AG09309 (cell line): Measurements from ENCODE around the gene PROM2.

ENCODE experiments used
- DNase-seq: peaks from one replicate; pipeline ENCODE4 v3.0.0-alpha.2; 2010; ENCODE audit warnings: low read depth
- H3K4me3 ChIP-seq: 2 replicates; pipeline ENCODE4 v1.5.1; 2011; ENCODE audit warnings: mild to moderate bottlenecking, low read depth, low read length, moderate library complexity; ENCODE audit not compliant: control insufficient read depth
- TF ChIP-seq, protein P1 (sequence below): IDR thresholded peaks from 2 replicates; pipeline ENCODE4 v1.5.1; 2011; ENCODE audit warnings: mild to moderate bottlenecking, low read depth, low read length, inconsistent platforms; ENCODE audit not compliant: insufficient read depth, control insufficient read depth; ENCODE audit errors: missing control alignments

The PROM2 gene

GRCh38 chr2:95292623-95293260, 18.5 kb downstream of the PROM2 start:
- DNase-seq: no peak
- H3K4me3 ChIP-seq: no peak overlapping the region
- TF ChIP-seq, protein P1, sequence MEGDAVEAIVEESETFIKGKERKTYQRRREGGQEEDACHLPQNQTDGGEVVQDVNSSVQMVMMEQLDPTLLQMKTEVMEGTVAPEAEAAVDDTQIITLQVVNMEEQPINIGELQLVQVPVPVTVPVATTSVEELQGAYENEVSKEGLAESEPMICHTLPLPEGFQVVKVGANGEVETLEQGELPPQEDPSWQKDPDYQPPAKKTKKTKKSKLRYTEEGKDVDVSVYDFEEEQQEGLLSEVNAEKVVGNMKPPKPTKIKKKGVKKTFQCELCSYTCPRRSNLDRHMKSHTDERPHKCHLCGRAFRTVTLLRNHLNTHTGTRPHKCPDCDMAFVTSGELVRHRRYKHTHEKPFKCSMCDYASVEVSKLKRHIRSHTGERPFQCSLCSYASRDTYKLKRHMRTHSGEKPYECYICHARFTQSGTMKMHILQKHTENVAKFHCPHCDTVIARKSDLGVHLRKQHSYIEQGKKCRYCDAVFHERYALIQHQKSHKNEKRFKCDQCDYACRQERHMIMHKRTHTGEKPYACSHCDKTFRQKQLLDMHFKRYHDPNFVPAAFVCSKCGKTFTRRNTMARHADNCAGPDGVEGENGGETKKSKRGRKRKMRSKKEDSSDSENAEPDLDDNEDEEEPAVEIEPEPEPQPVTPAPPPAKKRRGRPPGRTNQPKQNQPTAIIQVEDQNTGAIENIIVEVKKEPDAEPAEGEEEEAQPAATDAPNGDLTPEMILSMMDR: no peak

DNA sequence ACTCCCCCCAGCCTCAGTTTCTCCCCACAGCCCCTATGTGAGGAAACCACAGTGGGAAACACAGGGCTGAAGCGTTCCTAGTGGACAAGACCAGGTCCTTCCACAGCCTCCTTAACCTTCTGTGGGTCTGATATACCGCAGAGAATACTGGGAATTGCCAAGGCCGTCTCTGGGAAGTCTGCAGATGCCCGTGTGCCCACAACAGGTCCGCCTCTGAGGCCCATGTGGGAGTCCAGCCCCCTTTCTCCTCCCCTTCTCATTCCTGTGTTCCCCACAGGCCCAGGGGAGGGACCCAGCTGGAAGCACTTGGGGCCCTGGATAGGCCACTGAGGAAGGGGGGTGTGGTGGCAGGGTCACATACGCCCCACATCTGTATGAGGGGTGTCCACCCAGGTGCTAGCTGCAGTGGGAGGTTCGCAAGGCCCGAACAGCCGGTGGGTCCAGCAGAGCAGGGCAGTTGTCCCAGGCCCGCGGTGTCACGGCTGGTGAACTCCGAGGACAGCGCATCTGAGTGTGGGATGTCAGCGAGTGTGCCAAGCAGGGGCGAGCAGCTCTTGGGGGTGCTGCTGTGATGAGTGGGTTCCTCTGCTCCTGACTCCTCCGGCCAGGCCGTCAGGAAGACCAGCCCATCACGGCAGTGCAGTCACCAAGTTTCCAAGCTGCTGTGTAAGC, 20.5 kb downstream of the PROM2 start:
- H3K4me3 ChIP-seq: no peak overlapping the region
- TF ChIP-seq, protein P1: no peak
- no peak for DNase-seq

DNA sequence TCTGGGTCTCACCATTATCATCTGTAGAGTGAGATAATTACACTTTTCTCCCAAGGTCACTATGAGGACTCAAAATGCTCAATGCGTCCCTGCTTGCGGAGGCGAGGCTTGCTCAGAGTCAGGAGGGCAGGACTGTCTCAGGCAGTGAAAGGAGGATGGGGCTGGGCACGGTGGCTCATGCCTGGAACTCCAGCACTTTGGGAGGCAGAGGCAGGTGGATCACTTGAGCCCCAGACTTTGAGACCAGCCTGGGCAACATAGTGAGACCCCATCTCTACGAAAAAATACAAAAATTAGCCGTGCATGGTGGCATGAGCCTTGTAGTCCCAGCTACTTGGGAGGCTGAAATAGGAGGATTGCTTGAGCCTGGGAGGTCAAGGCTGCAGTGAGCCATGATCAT, 21.1 kb downstream of the PROM2 start:
- TF ChIP-seq, protein P1: no peak
- DNase-seq: no peak
- H3K4me3 ChIP-seq: no peak overlapping the region

- TF ChIP-seq, protein P1: no peak
- no peak overlapping the region for H3K4me3 ChIP-seq
- no peak for DNase-seq
Measured at GRCh38 chr2:95296011-95296410, 21.8 kb downstream of the PROM2 start.

DNA sequence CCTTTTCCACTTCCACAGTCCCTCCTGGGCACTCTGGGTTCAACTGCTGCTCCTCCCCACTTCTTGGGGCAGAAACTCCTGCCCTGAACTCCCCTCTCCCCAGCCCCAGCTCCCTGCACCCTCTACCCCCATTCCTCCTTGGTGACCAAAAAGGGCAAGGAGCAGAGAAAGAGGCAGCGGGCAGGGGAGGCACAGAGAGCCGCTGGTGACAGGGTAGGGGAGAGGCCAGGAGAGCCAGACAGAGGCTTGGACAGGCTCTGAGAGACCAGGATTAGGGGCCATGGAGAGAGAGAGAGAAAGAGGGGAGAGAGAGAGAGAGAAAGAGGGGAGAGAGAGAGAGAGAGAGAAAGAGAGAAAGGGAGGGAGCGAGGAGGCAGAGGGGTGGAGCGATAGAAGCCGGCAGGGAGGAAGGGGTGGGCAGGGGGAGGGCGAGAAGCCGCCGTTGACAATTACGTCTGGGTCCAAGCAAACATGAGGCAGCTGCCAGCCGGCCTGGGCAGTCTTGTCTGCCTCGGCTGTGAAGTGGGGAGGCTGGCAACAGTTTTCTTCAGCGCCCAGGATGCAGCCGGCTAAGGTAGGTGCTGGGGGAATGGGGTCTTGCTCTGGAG, 22.7 kb downstream of the PROM2 start, which contains the start of gene KCNIP3:
Gene KCNIP3 (plus strand): TSS at position 468 of the 608 bp plus-strand sequence. CDS start 92 bp downstream, at position 560.
- H3K4me3 ChIP-seq: no peak within 1 kb of the TSS
- DNase-seq: no peak
- TF ChIP-seq, protein P1: no peak

- no peak for DNase-seq
- TF ChIP-seq, protein P1: no peak
- no peak overlapping the region for H3K4me3 ChIP-seq
Measured at GRCh38 chr2:95297639-95298395, 23.6 kb downstream of the PROM2 start.
